HG03095 (cell line): ENCODE results near the gene SAMSN1.

ENCODE experiments used
- ATAC-seq: cut with Tn5 transposase; IDR thresholded peaks from one replicate; pipeline ENCODE4 v1.9.1; 2021; ENCODE audit warnings: moderate library complexity; ENCODE audit not compliant: unreplicated experiment

Gene SAMSN1

GRCh38 chr21:14491269-14491681 lies 54.8 kb downstream of the SAMSN1 start:
- ATAC-seq: no peak

- ATAC-seq: no peak
These were observed 57.4 kb downstream of the SAMSN1 start for GRCh38 chr21:14488672-14489204.

- ATAC-seq: no peak
These were observed 58.4 kb downstream of the SAMSN1 start for GRCh38 chr21:14487490-14488432.

GRCh38 chr21:14486869-14487268 lies 59.2 kb downstream of the SAMSN1 start:
- ATAC-seq: no peak

GRCh38 chr21:14484188-14485009 lies 61.7 kb downstream of the SAMSN1 start:
- ATAC-seq: no peak

GRCh38 chr21:14483296-14483695 lies 62.8 kb downstream of the SAMSN1 start:
- ATAC-seq: no peak

GRCh38 chr21:14482165-14482564 lies 64.0 kb downstream of the SAMSN1 start:
- ATAC-seq: no peak

GRCh38 chr21:14480411-14481031 lies 65.6 kb downstream of the SAMSN1 start:
- ATAC-seq: no peak

DNA sequence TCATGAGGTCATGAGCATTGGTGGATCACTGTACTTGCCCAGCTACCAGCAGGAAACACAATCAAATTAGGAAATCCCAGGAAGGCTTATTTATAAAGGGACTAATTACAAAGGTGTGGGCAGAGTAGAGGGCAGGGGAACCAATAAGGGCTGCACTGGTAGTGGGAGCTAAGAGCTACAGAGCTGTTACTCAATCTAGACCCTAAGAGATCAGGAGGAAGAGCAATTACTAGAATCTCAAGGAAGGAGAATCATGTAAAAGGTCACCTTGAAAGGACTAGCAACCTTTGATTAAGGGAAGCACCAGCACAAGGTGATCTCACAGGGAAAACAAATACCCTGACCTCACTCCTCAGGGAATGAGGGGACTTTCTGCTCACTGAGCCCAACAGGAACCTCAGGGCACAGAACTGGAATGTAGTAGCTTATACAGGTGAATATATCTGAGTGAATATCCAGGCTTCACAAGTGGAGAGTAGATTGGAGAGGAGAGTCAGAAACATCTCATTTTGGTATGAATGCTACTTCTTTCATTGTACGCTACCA lies 66.8 kb downstream of the SAMSN1 start:
- no peak for ATAC-seq

DNA sequence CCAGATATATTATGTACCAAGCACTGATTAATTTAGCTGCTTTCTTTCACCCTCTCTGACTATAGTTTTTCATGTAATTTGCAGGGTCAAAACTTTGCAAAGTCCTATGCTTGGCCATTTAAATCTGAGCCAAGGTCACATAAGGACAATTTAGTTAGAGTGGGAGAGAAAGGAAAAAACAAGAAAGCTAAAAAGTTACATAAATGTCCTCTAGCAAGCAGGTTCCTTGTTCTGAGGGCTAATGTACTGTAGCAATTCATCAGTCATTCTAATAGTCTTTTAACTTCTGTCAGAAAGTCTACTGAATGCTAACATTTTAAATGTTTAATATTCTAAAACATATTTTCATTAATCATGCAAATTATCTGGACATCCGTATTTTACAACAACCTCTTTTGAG lies 68.3 kb downstream of the SAMSN1 start:
- no peak for ATAC-seq

- ATAC-seq: no peak
These were observed 69.0 kb downstream of the SAMSN1 start for GRCh38 chr21:14477133-14477532.

DNA sequence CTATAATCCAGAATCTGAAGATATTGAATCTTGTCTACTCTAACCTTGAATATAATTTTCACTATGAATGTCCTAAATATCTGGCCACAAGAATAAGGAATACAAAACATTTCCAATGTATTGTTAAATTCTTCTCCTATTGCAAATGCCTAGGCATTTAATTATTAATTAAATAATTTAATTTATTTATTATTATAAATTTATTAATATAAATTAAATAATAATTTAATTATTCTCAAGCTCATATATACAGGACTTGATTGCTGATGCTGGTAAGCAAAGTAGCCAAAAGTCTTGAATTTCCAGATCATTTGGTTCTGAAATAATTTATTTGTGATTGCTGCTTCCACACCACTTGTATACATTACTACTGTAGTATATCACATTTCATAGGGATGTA lies 71.1 kb downstream of the SAMSN1 start:
- ATAC-seq: no peak

DNA sequence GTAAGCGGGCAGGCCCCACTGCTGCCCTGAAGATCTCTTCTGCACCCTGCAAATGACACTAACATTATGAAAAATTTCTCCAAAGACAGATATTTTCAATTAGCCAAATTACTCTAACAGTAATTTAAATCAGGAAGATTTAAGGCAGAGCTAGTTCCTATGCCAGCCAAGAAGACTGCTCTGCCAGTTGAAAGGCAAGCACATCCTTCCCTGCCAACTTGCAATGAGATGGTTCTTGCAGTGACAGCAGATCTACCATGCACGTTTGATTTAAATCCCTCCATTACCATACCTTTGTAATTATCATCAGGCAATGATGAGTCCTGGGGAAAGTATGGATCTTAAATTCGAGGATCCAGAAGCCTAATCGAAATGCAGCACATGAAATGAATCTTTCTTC lies 76.5 kb downstream of the SAMSN1 start:
- ATAC-seq: no peak

DNA sequence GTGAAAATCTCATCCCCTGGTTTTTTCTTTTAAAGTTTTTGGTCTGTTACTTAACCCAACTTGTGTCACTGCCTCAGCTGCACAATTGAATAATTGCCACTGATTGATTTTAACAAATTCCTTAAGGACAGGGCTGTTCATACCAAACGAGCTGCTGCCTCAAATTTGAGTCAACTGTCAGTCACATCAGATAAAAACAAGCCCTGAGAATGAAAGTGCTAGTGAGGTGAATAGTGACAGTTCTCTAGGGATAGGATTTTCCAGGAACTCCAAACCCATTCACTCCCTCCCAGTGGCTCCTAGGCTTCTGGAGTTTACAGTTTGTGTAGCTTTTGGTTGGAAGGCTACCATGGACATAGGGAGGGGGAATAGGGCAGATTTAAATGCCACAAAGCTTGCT lies 79.4 kb downstream of the SAMSN1 start:
- ATAC-seq: no peak

GRCh38 chr21:14457762-14458161 lies 88.4 kb downstream of the SAMSN1 start:
- ATAC-seq: no peak

DNA sequence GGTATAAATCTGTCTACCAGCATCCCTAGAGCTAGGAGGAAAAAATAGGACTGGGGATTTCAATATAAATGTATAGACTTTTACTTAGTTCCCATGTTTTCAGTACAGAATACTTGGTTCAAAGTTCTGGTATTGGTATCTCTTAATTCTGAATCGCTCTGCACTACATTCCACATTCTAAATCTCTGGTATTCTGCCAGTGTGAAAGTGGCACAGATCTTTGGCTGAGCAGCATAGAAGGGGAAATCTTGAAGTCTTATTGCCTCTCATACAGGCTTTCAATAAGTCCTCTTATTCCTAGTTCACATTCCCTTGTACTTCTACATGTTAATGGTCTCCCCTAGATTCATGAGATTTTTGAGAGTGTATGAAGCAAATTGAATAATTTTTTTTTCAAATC lies 89.2 kb downstream of the SAMSN1 start:
- ATAC-seq: no peak

DNA sequence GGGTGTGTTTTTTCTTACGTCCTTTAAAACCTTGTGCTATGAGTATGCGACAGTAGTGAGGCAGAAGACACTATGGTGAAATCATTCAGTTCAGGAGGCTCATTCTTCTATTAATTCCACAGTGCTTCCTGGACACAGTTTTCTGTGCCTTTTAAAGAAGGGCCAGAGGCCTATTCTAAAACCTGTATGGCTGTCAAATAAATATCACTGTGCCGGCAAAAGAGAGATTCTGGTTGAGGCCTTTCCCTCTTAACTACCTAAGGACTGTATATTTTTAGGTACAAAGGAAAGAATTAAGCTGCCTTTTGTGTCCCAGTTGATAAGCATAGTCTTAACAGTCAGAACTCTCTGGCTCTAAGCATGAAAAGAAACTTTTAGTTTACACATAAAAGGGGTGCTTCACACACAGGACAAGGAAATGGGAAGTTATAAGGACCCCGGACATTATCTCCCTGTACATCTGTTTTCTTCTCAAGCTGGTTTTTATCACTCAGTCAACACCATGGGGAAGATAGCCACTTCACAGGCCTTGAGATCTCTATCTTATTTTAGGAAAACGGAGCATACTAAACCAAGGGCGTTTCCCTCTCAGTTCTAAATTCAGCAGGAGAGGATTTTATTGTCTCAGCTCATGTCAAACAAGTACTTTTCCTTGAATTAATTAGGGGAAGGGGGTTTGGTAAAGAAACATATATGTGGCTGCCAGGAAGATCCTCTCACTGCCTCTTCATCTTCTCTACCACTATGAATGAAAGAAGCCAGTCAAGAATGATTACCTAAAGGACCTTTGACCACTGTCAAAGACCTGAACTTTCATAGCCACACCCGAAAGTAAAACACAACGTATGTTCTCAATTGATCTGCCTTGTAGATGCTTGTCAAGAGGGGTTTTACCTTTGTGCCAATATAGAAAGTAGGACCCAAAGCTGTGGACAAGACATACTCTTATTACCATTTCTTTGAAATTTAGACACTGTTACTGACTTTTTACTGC lies 91.8 kb downstream of the SAMSN1 start:
- peak; percentile 74 for ATAC-seq

GRCh38 chr21:14453339-14454015 lies 92.6 kb downstream of the SAMSN1 start:
- ATAC-seq: peak; percentile 88

DNA sequence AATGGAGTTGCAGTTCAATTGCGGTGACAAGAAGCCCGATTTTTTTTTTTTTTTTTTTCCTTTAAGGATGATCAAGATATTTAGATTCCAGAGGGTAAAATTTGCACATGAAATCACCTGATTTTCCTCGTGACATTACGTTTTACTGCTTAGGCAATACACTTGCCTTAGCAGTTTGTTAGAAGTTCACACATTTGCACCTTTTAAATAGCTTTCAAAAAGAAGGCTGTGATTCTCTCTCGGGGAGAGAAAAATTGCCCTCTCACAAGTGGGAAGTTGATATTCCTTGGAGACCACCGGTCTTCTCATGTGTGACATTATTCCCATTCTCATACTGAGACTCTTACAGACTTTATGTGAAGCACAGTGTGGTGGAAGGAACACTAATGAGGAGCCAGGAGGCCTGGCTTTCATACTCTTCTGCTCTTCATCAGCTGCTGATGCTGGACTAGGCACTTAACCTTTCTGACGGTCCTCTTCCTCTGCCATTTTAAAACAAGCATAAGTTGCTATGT lies 93.3 kb downstream of the SAMSN1 start:
- ATAC-seq: no peak
